ENCODE data around the gene GFY.

DNA sequence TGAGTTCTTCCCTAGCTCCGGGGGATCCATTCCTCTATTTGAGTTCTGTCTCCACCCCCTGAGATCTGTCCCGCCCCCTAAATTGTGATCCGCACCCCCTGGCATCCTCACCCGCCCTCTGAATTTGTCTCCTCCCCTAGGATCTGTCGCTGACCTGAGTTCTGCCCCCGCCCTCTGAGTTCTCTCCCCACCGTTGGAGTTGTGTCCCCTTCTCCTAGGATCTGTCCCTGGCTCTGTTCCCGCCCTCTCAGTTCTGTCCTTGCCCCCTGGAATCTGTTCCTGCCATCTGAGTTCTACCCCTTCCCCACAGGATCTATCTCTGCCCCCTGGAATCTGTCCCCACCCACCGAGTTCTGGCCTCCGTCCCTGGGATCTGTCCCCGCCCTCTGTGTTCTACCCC lies 17.2 kb downstream of the GFY start:
- TF ChIP-seq, protein P1, sequence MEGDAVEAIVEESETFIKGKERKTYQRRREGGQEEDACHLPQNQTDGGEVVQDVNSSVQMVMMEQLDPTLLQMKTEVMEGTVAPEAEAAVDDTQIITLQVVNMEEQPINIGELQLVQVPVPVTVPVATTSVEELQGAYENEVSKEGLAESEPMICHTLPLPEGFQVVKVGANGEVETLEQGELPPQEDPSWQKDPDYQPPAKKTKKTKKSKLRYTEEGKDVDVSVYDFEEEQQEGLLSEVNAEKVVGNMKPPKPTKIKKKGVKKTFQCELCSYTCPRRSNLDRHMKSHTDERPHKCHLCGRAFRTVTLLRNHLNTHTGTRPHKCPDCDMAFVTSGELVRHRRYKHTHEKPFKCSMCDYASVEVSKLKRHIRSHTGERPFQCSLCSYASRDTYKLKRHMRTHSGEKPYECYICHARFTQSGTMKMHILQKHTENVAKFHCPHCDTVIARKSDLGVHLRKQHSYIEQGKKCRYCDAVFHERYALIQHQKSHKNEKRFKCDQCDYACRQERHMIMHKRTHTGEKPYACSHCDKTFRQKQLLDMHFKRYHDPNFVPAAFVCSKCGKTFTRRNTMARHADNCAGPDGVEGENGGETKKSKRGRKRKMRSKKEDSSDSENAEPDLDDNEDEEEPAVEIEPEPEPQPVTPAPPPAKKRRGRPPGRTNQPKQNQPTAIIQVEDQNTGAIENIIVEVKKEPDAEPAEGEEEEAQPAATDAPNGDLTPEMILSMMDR (IDR thresholded peaks at IDR 0.05 in 2 of 3, conservative IDR thresholded peaks at IDR 0.05 in 1 of 3; ENCODE audit: insufficient read depth in 2 of 3, low read depth in 1 of 3, low read length in 3 of 3), result no peak
- TF ChIP-seq RREB1 (CRISPR knock-in tag; IDR thresholded peaks at IDR 0.05), result no peak
- TF ChIP-seq, protein P2, sequence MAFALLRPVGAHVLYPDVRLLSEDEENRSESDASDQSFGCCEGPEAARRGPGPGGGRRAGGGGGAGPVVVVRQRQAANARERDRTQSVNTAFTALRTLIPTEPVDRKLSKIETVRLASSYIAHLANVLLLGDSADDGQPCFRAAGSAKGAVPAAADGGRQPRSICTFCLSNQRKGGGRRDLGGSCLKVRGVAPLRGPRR (CRISPR knock-in tag; IDR thresholded peaks at IDR 0.05), result no peak
